Natural killer cell (primary cell): ENCODE measurements around the gene CHST7. TPM values are rescaled to one million over a fixed set of nuclear protein-coding genes. Genes with fewer than 3 reads are reported as not detected.

Experiments used
- ATAC-seq, 3 donors: fragments of 150-1000 bp in 2 of 3; fragments of 200-7000 bp in 1 of 3; cut with Tn5 transposase; 1 replicate in 1 of 3; 2 replicates in 2 of 3; pipeline ENCODE4 v1.10.0; 2021; ENCODE audit warnings: mild to moderate bottlenecking in 2 of 3, moderate library complexity in 2 of 3
- DNase-seq, 2 donors: peaks; one replicate each; pipeline versions ENCODE4 v3.0.0 to v3.0.0-alpha.2; 2013 to 2021; ENCODE audit warnings: mixed read lengths in 1 of 2
- H3K27ac ChIP-seq: one replicate; pipeline ENCODE4 v1.5.1; 2013; ENCODE audit warnings: mild to moderate bottlenecking, low read length
- H3K27me3 ChIP-seq: one replicate; pipeline ENCODE4 v1.6.1; 2013; ENCODE audit warnings: low read length; ENCODE audit not compliant: control insufficient read depth, insufficient read depth
- H3K36me3 ChIP-seq: one replicate; pipeline ENCODE4 v1.6.1; 2013; ENCODE audit warnings: low read length; ENCODE audit not compliant: control insufficient read depth, insufficient read depth
- H3K4me1 ChIP-seq: one replicate; pipeline ENCODE4 v1.6.1; 2013; ENCODE audit warnings: low read length; ENCODE audit not compliant: control insufficient read depth, insufficient read depth
- H3K4me3 ChIP-seq: one replicate; pipeline ENCODE4 v1.5.1; 2013; ENCODE audit warnings: low read length
- H3K9me3 ChIP-seq: one replicate; pipeline ENCODE4 v1.6.1; 2013; ENCODE audit warnings: low read length; ENCODE audit not compliant: control insufficient read depth, insufficient read depth
- H3K27ac Mint-ChIP-seq, 2 donors: one replicate each; pipeline ENCODE4 v1.8.0; 2022; ENCODE audit warnings: mild to moderate bottlenecking in 2 of 2, mixed read lengths in 2 of 2, moderate library complexity in 1 of 2
- H3K27me3 Mint-ChIP-seq, 2 donors: one replicate each; pipeline ENCODE4 v1.8.0; 2022; ENCODE audit warnings: low read depth in 2 of 2, mixed read lengths in 2 of 2
- H3K36me3 Mint-ChIP-seq: one replicate; pipeline ENCODE4 v1.8.0; 2022; ENCODE audit warnings: mixed read lengths
- H3K4me1 Mint-ChIP-seq, 2 donors: one replicate each; pipeline ENCODE4 v1.8.0; 2022; ENCODE audit warnings: mixed read lengths in 2 of 2
- H3K4me3 Mint-ChIP-seq: one replicate; pipeline ENCODE4 v1.8.0; 2022; ENCODE audit warnings: mild to moderate bottlenecking, moderate library complexity, mixed read lengths
- H3K9me3 Mint-ChIP-seq, 2 donors: one replicate each; pipeline ENCODE4 v1.8.0; 2022; ENCODE audit warnings: mixed read lengths in 2 of 2
- CTCF ChIP-seq: fragments of 200-600 bp; IDR thresholded peaks from one replicate; pipeline ENCODE4 v1.8.0; 2022; ENCODE audit warnings: antibody characterized with exemption
- WGBS: methylation state at CpG from one replicate; pipeline ENCODE4 v1.1.7; 2013; ENCODE audit warnings: missing lambda C conversion rate; ENCODE audit not compliant: insufficient coverage; 5-methylcytosine and 5-hydroxymethylcytosine counted together
- intact Hi-C: fragments of 100-400 bp; cut with micrococcal nuclease; formaldehyde crosslinking; loops from one replicate; pipeline ENCODE4 v1.14.2; 2022
- total RNA-seq, 4 donors: library from RNA; stranded (reverse); fragments of 120-200 nt in 1 of 4; gene quantifications; one replicate each; pipeline versions ENCODE4 v1.2.3 to v1.2.4, GENCODE V29; 2013 to 2022

CHST7 gene
- total RNA-seq, 3 donors from 2014 or later (not counting 1 experiment from before 2014, with no cell fraction given): 8.7 to 15.9 (median 11.8) TPM

GRCh38 chrX:46569621-46570020 lies 3.9 kb upstream of the CHST7 start:
- Histone ChIP-seq H3K36me3 (no peaks in the 10 kb centered on the region), H3K27ac (no peak overlapping the region), H3K9me3 (no peaks in the 10 kb centered on the region), H3K4me3 (no peak overlapping the region), H3K4me1 (peaks cover 16% of the 10 kb centered on the region), H3K27me3 (no peaks in the 10 kb centered on the region)
- H3K36me3 Mint-ChIP-seq: no peaks in the 10 kb centered on the region
- H3K4me1 Mint-ChIP-seq: peaks cover 15 to 17% of the 10 kb centered on the region in 2 donors
- no peak overlapping the region for H3K4me3 Mint-ChIP-seq
- no peaks in the 10 kb centered on the region for H3K9me3 Mint-ChIP-seq
- ATAC-seq (no peak), DNase-seq (no peak)
- no peaks in the 10 kb centered on the region for H3K27me3 Mint-ChIP-seq
- TF ChIP-seq CTCF: no peak
- H3K27ac Mint-ChIP-seq: no peak overlapping the region
- intact Hi-C loops: loop anchor here (5.0 kb wide), 1 partner anchor 68 kb away; no protein-coding TSS in a partner anchor

GRCh38 chrX:46571423-46572339 lies 1.9 kb upstream of the CHST7 start:
- no peaks in the 10 kb centered on the region for H3K36me3 Mint-ChIP-seq
- peak overlapping the region; percentile 70 for H3K4me3 Mint-ChIP-seq
- Histone ChIP-seq H3K4me3 (no peak overlapping the region), H3K36me3 (no peaks in the 10 kb centered on the region), H3K4me1 (peaks cover 31% of the 10 kb centered on the region), H3K27me3 (no peaks in the 10 kb centered on the region), H3K9me3 (no peaks in the 10 kb centered on the region), H3K27ac (no peak overlapping the region)
- H3K27me3 Mint-ChIP-seq: no peaks in the 10 kb centered on the region
- no peak for TF ChIP-seq CTCF
- WGBS: 78% methylated on average over 5 of the region's 10 CpGs
- H3K27ac Mint-ChIP-seq: peak overlapping the region; percentile 35 to 95
- H3K4me1 Mint-ChIP-seq: peaks cover 20 to 31% of the 10 kb centered on the region in 2 donors
- no peaks in the 10 kb centered on the region for H3K9me3 Mint-ChIP-seq
- ATAC-seq: no peak
- DNase-seq: no peak
- intact Hi-C loops: loop anchor here (1.0 to 5.0 kb wide), 3 partner anchors 26 to 124 kb away; partner anchors contain the start of gene ZNF674

- no peaks in the 10 kb centered on the region for H3K36me3 Mint-ChIP-seq
- peaks cover 20 to 32% of the 10 kb centered on the region in 2 donors for H3K4me1 Mint-ChIP-seq
- H3K27ac ChIP-seq: peak overlapping the region; percentile 70
- H3K9me3 Mint-ChIP-seq: no peaks in the 10 kb centered on the region
- 34% methylated on average over 3 of the region's 5 CpGs for WGBS
- peak in 1 of 2 donors; percentile 68 for DNase-seq
- H3K4me1 ChIP-seq: peaks cover 31% of the 10 kb centered on the region
- peak; percentile 28 to 57 (median 46) for ATAC-seq
- intact Hi-C loops: loop anchor here (1.0 to 5.0 kb wide), 3 partner anchors 27 to 125 kb away; partner anchors contain the start of gene ZNF674
- no peaks in the 10 kb centered on the region for H3K9me3 ChIP-seq
- H3K4me3 Mint-ChIP-seq: peak overlapping the region; percentile 86
- no peaks in the 10 kb centered on the region for H3K27me3 ChIP-seq
- H3K4me3 ChIP-seq: peak overlapping the region; percentile 66
- H3K36me3 ChIP-seq: no peaks in the 10 kb centered on the region
- peak; percentile 11 for TF ChIP-seq CTCF
- no peaks in the 10 kb centered on the region for H3K27me3 Mint-ChIP-seq
- H3K27ac Mint-ChIP-seq: peak overlapping the region; percentile 35 to 95
Observed at GRCh38 chrX:46572340-46572936, 1.1 kb upstream of the CHST7 start.
